Psoas muscle (tissue), 8 donors: ENCODE measurements around the gene PTPRM. TPM values are rescaled to one million over a fixed set of nuclear protein-coding genes. Genes with fewer than 3 reads are reported as not detected.

Experiments
- ATAC-seq, 4 donors: fragments of 200-7000 bp; cut with Tn5 transposase; one replicate each; pipeline ENCODE4 v1.9.1; 2020; ENCODE audit warnings: moderate library complexity in 3 of 4, mild to moderate bottlenecking in 2 of 4
- DNase-seq, 2 donors: peaks; one replicate each; pipeline ENCODE4 v3.0.0-alpha.2; 2020
- H3K27ac ChIP-seq: fragments of 200-600 bp; one replicate; pipeline ENCODE4 v1.8.0; 2022
- H3K27me3 ChIP-seq, 3 donors: fragments of 200-600 bp in 1 of 3; one replicate each; pipeline versions ENCODE4 v1.6.1 to v1.8.0; 2013 to 2022; ENCODE audit warnings: low read length in 2 of 3, mild to moderate bottlenecking in 2 of 3, moderate library complexity in 1 of 3; ENCODE audit not compliant: insufficient read depth in 3 of 3
- H3K36me3 ChIP-seq, 2 donors: fragments of 200-600 bp in 1 of 2; one replicate each; pipeline versions ENCODE4 v1.6.1 to v1.8.0; 2013 to 2022; ENCODE audit warnings: low read depth in 1 of 2, mild to moderate bottlenecking in 1 of 2, moderate library complexity in 1 of 2; ENCODE audit not compliant: insufficient read depth in 1 of 2
- H3K4me1 ChIP-seq: fragments of 200-600 bp; one replicate; pipeline ENCODE4 v1.8.0; 2022
- H3K4me3 ChIP-seq: fragments of 200-600 bp; one replicate; pipeline ENCODE4 v1.8.0; 2022; ENCODE audit warnings: mild to moderate bottlenecking
- H3K9me3 ChIP-seq: fragments of 200-600 bp; one replicate; pipeline ENCODE4 v1.8.0; 2022
- WGBS, 3 donors: extraction: QIAGEN DNeasy Blood & Tissue Kit; methylation state at CpG; one replicate each; pipeline versions ENCODE4 v1.1.6 to v1.1.7; 2013; 5-methylcytosine and 5-hydroxymethylcytosine counted together
- intact Hi-C, 2 donors: fragments of 100-400 bp; cut with DNase I; formaldehyde crosslinking; loops; one replicate each; pipeline versions ENCODE4 v1.11.0 to v1.14.2; 2022
- polyA plus RNA-seq, 3 donors: library from polyadenylated mRNA; stranded (reverse); fragments of 200-250 nt; gene quantifications; one replicate each; pipeline ENCODE4 v1.2.3, GENCODE V29; 2013
- total RNA-seq, 4 donors: library from RNA; stranded (reverse); fragmentation: NEBNext Ultra II Directional in 2 of 4; extraction: Animal tissue kit (Norgen Biotek cat#: 25700) in 2 of 4; gene quantifications; one replicate each; pipeline versions ENCODE4 v1.2.1 to v1.2.4, GENCODE V29; 2021 to 2023
- TF ChIP-seq, protein P1 (sequence below): fragments of 200-600 bp; IDR thresholded peaks from one replicate; pipeline ENCODE4 v1.8.0; 2022; ENCODE audit warnings: antibody characterized with exemption
- donor health status: healthy with polysubstance abuse.
- donor health status: DM: no; HTN: no; CAD: no; lungs with moderate emphysema.
- donor health status: Bipolar disorder and iron deficiency.
- donor health status: healthy.
- donor health status: DM: yes; HTN: yes; CAD: no.
- donor health status: DM: no; HTN: no; CAD: no.
- donor health status: DM: no; HTN: no; CAD: no.
- donor health status: DM: yes; HTN: yes; CAD: no.

The PTPRM gene
- total and polyA plus RNA-seq, 7 donors, result 27.4 to 78.9 (median 39.0) TPM

DNA sequence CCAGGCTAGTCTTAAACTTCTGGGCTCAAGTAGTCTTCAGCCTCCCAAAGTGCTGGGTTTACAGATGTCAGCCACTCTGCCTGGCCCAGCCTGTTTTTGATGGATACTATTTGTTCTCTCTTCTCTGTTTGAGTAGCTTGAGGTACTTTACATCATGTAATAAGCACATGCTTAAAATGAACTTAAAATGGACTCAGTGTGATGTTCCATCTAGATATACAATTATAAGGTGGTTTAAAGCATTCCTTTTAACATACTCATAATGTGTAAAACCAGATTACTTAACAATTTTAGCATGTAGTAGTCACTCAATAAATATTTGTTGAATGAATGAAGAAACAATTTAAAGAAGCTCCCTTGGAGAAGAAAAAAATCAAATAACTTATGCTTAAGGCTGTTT is 9.6 kb downstream of the PTPRM start:
- intact Hi-C loops, result no loop called here
- H3K36me3 ChIP-seq, result no peaks in the 10 kb centered on the region
- ATAC-seq, result no peak
- peaks cover 47% of the 10 kb centered on the region for H3K4me1 ChIP-seq
- H3K9me3 ChIP-seq, result no peaks in the 10 kb centered on the region
- no peak overlapping the region for H3K4me3 ChIP-seq
- DNase-seq, result no peak
- H3K27me3 ChIP-seq, result no peaks in the 10 kb centered on the region
- H3K27ac ChIP-seq, result no peak overlapping the region
- TF ChIP-seq, protein P1, sequence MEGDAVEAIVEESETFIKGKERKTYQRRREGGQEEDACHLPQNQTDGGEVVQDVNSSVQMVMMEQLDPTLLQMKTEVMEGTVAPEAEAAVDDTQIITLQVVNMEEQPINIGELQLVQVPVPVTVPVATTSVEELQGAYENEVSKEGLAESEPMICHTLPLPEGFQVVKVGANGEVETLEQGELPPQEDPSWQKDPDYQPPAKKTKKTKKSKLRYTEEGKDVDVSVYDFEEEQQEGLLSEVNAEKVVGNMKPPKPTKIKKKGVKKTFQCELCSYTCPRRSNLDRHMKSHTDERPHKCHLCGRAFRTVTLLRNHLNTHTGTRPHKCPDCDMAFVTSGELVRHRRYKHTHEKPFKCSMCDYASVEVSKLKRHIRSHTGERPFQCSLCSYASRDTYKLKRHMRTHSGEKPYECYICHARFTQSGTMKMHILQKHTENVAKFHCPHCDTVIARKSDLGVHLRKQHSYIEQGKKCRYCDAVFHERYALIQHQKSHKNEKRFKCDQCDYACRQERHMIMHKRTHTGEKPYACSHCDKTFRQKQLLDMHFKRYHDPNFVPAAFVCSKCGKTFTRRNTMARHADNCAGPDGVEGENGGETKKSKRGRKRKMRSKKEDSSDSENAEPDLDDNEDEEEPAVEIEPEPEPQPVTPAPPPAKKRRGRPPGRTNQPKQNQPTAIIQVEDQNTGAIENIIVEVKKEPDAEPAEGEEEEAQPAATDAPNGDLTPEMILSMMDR, result no peak

DNA sequence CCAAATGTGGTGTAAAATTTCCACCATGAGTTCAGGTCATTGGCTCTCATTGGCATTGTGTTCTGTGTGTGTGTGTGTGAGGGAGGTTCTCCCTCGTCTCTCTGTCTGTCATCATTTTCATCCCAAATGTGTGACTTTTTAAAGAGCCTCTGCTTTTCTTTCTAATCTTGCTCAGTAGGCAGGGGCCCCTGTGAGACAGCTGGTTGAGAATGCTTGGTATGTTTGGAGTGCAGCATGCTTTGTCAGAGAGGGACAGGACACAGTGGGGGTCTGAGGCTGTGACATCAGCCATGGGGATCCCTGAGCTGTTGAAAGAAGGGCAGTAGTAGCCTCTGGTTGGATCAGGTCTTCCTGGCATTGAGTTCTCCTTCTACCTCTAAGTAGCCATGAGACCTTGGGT is 10.6 kb downstream of the PTPRM start:
- no peaks in the 10 kb centered on the region for H3K9me3 ChIP-seq
- 27 to 36% (median 29%) methylated on average over 1 of the region's 1 CpG for WGBS, 3 donors
- no peaks in the 10 kb centered on the region for H3K36me3 ChIP-seq
- DNase-seq (no peak), ATAC-seq (peak in 1 of 4 donors; percentile 44)
- no peaks in the 10 kb centered on the region for H3K27me3 ChIP-seq
- H3K4me3 ChIP-seq, result no peak overlapping the region
- no peak overlapping the region for H3K27ac ChIP-seq
- TF ChIP-seq, protein P1, result no peak
- intact Hi-C loops, result no loop called here
- H3K4me1 ChIP-seq, result peaks cover 41% of the 10 kb centered on the region

DNA sequence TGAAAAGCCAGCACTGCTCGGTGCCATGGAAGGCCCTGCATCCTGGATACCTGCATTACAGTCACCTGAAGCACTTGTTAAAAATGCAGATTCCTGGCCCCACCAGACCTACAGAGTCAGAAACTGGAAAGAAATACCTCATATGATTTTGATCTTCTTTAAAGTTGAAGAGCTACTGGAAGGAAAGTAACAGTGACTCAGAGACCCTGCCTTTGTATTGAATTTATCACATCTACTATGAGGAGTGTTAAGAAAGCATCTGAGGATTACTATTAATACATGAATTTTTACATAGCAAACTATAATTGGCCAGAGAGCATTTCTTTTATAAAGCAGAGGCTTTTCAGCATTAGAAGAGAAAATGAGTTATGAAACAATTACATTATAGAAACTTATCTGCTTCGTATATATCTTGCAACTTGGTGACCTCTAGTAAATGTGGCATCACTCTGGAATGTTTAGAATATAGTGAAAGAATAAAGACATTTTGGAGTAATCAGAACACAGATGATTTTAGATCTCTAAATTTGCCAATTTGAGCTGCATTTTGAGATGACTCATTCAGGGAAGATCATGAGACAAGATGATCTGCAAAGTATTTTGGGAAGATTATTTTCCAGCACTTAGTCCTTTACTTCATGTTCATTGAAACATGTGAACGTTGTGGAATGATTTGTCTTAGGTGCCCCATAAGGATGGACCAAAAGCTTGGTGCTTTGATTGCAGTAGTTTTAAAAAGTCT is 12.2 kb downstream of the PTPRM start:
- DNase-seq, result no peak
- Histone ChIP-seq H3K9me3 (no peaks in the 10 kb centered on the region), H3K4me3 (no peak overlapping the region), H3K36me3 (no peaks in the 10 kb centered on the region), H3K27ac (no peak overlapping the region), H3K4me1 (peaks cover 41% of the 10 kb centered on the region), H3K27me3 (no peaks in the 10 kb centered on the region)
- ATAC-seq, result no peak
- intact Hi-C loops, result no loop called here
- 77 to 89% (median 80%) methylated on average over 3 of the region's 3 CpGs for WGBS, 3 donors
- TF ChIP-seq, protein P1, result no peak

DNA sequence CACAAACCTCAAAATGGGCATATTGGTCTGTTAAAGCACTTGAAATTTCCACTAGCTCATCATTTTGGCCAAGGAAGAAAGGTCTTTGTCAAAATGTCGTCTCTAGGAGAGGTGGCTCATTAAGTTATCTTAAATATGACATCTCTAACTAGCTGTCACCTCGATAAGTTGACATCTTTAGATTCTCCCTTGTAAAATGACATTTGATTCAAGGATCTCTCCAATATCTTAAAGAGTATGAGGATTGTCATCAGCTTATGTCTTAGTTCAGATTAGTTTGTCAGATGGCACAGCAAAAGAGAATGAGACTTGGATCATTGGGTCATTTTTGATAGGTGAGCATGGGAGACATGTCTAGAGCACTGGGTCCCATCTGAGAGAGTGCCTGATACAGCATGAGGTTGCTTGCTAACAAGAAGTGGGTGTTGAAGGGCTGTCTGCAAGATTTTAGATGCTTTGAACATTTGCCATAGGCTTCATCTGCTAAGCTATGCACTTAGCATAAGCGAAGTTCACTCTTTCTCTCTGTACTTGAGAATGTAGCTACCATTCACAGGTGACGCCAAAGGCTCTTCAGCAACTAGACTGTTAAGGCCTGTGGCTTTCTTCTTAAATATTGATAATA is 12.9 kb downstream of the PTPRM start:
- no peak overlapping the region for H3K4me3 ChIP-seq
- DNase-seq (no peak), ATAC-seq (no peak)
- no peaks in the 10 kb centered on the region for H3K27me3 ChIP-seq
- TF ChIP-seq, protein P1, result no peak
- H3K27ac ChIP-seq, result no peak overlapping the region
- peaks cover 44% of the 10 kb centered on the region for H3K4me1 ChIP-seq
- H3K9me3 ChIP-seq, result no peaks in the 10 kb centered on the region
- intact Hi-C loops, result no loop called here
- H3K36me3 ChIP-seq, result no peaks in the 10 kb centered on the region
- WGBS, 3 donors, result 83 to 85% (median 84%) methylated on average over 4 of the region's 4 CpGs
